Activated CD4-positive, alpha-beta T cell treated with anti-CD3 and anti-CD28 coated beads, Interleukin-2, amount 50 U/mL, for 1 hour (primary cell): ENCODE measurements around the gene RUNX1.
"Not testable (repeated sequence)": the region's sequence is repeated elsewhere in the genome, so short reads cannot be mapped to it uniquely, and the experiment has no call there.

Experiments
- DNase-seq: peaks from one replicate; pipeline ENCODE4 v3.0.0-alpha.2; 2020

RUNX1 gene

DNA sequence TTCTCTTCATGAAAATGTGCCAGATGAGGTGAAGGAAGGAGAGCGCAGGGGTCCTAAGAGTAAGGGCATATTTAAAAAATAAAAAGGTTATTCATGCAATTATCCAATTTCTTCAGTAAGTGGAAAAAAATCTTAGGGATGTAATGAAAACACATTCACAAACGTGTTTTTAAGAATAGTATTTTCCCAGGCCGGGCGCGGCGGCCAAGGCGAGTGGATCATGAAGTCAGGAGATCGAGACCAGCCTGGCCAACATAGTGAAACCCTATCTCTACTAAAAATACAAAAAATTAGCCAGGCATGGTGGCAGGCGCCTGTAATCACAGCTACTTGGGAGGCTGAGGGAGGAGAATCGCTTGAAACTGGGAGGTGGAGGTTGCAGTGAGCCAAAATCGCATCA, 82.2 kb downstream of the RUNX1 start:
- not testable (repeated sequence) for DNase-seq

DNA sequence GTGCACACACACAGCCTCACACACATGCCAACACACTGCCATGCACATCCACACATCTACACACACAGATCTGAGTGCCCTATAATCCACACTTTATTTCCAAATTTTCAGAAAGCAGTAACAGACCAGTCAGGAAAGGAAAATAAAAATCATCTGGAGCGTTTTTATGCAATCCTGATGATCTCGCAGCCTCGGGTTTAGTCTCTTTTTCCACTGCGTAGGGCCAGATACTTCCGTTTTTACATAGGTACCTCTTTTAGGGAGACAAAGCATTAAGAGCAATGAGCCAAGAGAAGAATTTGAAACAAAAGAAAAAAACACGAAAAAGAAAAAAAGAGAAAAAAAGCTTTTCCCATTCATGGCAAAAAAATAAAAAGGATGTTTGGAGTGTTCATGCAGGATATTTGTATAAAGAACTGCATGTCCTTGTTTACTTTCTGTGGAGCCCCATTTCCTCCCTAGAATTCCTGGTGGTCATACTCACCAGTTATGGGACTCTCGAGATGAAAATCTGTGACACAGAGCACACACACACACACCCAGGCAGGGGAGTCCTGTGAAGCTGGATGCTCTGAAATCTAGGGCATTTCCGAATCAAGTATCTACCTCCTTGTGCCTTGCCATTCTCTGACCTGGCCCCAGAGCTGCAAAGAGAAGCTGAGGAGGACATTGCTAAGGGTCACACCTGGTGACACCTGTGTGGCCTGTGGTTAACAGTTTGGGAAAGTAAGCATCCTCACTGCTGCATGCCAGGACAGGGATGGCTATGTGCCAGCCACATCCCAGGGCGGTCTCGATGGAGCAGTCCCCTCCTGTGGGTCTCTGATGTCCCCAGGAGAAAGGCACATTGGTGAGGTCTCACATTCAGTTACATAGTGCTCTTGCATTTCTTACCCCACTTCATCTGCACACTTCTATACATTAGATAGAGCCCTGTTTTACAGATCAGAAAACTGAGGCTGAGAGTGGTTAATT, 83.6 kb downstream of the RUNX1 start:
- no peak for DNase-seq

DNA sequence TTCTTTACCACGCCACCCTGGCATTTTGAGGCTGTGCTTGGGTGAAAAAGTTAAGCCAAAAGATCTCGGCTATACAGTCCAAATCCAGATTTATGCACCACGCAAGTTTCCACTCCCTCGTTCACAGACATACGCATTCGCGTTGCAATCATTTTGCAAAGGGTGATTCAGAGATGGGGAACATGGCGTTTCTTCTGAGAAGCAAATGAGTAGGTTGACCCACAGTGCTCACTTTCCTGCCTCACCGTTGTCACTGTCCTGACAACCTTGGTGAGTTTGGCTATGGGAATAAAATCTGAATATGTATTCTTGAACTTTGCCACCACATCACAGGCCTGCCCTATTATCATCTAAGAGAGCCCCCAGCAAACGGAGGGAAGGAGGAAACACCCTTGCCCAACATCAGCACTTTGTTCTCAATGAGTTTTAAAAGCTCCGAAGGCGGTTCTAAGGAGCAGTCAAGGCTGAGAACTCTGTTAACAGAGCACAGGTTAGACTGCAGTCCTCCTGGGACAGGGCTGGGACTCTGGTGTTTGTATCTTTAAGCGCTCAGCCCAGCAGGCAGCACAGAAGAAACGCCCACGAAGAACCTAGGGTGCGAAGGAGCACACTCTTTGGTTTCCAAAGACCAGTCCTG, 86.4 kb downstream of the RUNX1 start:
- no peak for DNase-seq

DNA sequence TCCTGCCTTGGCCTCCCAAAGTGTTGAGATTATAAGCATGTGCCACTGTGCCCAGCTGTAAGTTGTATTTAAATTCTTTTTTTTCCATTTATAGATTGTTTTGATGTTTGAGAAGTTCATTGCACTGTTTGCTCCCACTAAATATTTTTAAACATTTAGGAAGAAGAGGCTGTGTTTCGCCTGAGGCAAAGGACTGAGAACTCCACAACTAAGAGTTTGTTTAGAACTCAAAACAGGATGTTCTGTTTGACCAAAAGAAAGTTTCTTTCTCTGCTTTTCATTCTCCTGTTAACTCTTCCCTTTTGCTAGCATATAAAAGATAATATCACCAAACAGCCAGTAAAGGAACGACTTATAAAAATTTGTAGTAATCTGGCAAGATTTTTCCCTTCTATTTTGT, 87.0 kb downstream of the RUNX1 start:
- DNase-seq: no peak

DNA sequence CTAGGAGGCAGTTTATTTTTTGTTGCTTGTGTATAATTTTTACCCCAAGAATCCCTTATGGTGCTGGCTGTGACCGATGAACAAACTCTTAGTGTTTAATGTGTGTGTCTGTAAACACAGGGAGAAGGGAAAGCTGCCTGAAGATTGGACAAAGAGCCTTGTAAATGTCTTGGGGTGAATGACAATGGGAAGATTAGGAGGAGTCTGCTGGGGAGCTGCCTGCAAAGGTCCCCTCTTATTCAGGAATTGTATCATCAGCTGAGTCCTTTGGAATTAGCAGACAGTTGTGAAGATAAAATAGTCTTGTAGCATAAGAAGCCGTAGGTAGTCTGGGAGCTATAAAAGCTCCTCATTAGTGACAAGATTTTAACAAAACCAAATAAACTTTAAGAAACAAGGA, 88.4 kb downstream of the RUNX1 start:
- no peak for DNase-seq

DNA sequence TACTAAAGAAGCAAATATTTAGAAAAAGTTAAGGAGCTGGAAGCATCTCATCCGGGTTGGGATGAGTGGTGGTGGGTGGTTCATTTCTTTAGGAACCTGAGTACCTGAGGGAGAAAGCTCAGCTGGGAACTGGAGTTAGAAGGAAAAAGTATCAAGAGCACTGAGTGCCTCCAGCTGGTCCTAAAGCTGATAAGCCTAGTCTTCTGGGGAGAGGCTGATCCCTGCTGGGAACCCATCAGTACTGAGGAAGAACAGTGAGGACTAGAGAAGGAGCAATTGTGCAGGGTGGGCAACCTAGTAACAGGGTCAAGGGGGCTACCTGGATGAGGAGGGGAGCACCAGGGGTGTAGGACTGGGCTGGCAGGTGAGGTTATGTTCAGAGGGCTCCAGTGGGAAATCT, 89.5 kb downstream of the RUNX1 start:
- no peak for DNase-seq

DNA sequence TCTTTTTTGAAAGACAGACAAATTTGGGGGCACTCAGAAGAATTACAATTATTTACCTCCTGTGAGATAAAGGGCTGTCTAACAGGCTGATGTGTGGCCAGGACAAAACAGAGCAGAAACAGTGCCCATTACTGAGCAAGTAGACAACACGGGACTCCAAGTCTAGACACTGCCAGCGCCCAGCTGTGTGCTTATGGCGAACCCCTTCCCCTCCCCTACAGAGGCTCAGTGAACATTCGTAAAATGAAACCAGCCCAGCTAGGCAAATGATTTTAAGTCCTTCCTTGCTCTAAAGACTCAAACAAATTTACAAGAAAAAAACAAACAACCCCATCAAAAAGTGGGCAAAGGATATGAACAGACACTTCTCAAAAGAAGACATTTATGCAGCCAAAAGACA, 91.1 kb downstream of the RUNX1 start:
- DNase-seq: no peak

DNA sequence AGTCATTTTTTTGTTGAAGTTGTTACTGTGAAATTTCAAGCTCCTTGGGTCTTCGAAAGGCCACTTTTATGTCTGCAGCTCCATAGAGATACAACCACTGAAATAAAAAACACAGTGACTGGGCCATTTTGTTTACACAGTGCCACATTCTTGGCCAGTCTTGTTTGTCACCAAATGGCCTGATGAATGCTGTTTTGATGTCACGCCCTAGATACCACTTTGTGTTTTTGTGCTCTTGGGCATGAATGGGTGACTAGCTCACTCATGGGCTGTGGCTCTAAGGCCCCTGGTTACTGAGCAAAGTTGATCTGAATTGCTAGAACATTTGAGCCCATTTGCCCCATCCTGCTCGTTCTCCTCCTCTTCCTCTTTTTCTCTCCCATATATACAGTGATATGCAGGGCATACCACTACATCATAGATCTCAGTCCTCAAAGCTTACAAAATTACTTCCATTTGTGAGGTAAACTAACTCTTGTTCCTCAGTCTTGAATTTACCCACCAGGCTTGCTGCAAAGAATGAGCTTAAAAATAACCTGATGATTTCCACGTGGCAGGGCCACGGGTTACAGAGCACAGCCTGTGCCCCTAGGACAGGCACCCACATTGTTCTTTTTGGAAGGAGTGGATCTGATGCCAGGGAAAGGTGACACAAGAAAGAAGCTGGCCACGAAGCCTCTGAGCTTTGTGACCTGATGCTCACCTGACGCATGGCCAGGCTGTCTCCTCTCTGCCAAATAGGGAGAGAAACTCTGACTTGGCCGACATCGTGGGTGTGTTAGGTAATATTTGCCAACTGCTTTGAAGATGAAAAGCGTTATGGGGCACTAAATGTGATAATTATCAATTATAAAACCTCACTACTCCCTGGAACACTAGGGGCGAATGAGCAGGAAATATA, 92.4 kb downstream of the RUNX1 start:
- DNase-seq: no peak

DNA sequence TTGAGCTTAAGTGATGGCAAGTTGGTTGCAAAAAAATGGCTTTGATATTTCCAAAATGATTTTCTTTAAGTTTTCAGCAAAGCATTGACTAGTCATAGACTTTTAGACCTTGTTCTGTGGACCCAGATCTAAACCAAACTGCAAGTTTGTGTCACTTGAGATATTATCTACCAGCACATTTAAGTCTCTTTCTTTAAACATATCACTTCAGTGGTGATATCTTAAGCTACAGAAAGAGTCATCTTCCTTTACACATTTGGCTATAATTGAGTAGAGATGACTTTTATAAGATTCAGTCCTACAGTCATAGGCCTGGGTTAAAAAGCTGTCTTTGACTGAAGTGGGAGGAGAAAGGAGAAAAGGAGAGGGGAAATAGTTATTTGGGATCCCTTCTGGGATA, 95.2 kb downstream of the RUNX1 start:
- DNase-seq: no peak

DNA sequence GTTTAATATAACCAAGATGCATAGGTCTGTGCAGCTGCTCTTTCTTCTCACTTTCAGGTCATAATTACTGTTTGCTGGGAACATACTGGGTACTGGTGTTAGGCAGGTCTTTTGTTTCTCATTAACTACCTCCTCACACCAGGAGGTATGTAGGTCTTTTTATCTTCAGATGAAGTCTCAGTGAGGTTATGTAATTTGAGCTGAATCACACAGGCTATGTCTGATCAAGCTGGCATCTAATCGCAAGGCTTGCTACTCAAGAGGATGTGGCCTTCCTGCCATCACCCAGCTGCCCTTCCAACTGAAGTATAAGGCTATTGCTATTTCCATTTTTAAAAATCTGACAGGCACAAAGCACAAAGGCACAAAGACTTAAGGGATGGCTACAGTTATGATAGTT, 96.4 kb downstream of the RUNX1 start:
- no peak for DNase-seq

DNA sequence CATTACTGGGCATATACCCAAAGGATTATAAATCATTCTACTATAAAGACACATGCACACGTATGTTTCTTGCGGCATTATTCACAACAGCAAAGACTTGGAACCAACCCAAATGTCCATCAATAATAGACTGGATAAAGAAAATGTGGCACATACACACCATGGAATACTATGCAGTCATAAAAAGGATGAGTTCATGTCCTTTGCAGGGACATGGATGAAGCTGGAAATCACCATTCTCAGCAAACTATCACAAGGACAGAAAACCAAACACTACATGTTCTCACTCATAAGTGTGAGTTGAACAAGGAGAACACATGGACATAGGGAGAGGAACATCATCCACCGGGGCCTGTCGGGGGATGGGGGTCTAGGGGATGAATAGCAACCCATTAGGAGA, 97.2 kb downstream of the RUNX1 start:
- not testable (repeated sequence) for DNase-seq

DNA sequence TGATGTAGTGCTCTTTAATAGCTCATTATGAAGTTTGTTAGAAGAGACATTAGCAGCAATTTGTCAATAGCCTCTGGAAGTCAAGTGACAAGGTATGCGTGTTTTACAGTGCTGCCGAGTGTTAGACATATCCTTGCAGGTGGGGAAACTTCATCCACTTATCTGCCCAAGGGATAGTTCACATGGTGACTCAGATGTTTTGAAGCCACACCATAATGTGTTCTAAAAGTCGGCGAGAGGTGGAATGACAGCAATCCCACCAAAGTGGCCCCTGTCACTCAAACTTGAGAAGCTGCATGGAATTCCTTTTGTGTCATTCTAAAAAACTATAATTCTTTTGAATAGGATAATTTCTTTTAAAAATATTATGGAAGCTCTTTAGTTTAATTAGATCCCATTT, 98.1 kb downstream of the RUNX1 start:
- no peak for DNase-seq

DNA sequence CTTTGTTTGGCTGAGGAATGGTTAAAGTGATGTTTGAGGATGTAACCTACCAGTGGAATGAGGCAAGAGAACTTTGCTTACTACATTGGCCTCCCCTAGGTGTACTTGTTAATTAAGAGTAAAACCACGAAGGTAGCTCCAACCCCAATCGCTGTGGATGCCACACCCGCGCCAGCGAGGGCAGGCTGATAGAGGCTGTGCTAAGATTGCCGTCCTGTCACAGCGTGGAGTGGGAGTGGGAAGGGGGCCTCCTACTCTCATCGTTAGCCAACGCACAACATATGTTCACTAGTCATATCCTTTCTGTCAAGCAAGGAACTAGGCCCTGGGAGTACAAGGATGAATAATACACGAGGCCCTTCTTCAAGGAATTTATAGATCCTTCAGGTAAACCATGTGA, 99.6 kb downstream of the RUNX1 start:
- no peak for DNase-seq

DNA sequence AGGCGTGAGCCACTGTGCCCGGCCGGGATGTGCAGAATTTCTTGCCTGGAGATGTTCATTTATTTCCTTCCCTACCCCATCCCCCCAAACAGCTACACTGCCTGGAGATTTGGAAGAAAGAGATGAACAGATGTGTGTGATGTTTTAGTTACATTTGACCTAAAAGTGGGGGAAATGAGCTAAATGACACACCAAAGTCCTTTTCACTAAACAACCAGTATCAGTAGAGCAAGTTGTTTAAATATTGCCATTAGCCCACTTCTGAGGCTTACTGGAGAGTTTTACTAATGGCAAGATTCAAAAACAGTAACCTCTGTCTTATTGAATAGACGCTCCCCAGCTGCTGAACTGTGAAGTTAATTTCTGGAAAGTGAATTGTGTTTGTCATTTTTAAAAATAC, 100.1 kb downstream of the RUNX1 start:
- DNase-seq: no peak

DNA sequence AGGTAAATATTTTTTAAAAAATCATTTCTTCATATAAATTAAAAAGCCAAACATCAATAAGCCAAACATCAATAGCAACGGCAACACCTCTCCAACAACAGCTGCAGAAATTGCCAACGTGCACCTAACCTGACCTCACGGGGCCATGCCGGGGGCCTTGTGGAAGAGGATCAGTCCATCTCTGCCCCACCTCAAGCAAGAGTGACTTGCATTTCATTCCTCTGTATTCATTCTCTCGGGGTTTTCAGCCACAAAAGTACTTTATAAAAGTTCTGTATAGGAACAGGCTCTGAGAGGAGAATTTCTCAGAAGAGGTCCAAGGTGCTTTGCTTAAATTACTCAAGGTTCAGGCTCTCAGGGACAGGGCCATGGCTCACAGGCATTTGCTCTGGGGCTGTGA, 100.9 kb downstream of the RUNX1 start:
- no peak for DNase-seq

DNA sequence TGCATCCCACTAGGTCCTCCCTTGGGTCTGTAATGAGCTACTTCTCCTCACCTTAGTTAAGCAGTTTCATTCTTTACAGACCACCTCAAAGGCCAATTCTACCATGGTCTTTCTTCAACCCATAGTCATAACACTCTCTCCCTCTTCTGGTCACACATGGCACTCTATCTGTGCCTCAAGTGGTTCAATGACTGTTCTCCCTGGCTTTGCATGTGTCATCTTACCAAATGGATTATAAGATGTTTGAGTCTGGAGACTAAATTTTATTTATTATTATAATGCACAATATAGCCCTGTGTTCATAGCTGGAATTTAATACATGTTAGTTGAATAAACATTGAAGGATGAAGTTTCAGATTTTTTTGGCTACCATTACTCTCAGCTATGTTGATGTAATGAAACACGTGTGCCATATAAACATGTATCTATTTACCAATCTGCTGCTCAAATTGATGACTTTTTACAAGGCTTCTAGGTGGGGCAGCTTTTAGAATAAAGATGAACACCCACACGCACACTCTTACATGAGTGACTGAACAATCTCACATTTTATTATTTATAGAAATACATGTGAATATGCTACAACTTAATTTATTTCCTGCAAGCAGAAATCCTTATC, 102.1 kb downstream of the RUNX1 start:
- DNase-seq: no peak

DNA sequence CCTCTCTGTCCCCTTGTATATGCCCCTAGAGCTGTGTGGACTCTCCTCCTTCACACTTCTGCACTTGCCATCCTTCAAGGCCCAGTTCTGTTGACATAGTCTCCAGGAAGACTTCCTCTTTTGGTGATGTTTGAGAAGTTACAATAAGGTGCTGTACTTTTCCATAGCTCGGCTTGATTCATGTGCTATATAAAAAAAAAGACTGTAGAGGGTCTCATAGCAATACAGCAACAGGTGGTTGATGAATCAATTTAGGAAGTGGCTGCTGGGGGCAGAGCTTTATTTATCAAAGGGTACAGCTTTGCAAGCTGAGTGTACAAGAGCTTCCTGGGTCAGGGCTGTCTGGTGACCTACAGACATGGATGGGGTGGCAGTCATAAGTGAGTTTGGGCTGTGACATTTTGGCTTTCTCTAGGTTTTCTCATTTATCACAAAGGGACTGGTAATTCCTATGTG, 102.7 kb downstream of the RUNX1 start:
- DNase-seq: no peak

DNA sequence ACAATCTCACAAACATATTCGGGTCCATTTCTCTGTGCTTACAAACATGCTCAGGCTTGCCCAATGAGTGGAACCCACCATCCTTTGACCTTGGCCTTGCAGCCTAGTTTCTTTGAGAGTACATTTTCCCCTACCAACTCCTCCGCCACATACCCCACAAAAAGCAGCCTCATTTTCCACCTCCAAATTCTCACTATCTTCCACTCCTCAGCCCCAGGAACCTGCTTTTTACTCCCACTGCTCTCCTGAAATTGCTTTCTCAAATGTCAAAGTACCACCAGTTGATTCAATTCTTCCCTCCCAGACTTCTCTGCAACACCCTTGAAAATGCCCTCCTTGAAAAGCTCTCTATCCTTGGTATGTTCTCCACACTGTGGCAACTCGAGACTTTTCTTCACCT, 103.8 kb downstream of the RUNX1 start:
- DNase-seq: no peak

DNA sequence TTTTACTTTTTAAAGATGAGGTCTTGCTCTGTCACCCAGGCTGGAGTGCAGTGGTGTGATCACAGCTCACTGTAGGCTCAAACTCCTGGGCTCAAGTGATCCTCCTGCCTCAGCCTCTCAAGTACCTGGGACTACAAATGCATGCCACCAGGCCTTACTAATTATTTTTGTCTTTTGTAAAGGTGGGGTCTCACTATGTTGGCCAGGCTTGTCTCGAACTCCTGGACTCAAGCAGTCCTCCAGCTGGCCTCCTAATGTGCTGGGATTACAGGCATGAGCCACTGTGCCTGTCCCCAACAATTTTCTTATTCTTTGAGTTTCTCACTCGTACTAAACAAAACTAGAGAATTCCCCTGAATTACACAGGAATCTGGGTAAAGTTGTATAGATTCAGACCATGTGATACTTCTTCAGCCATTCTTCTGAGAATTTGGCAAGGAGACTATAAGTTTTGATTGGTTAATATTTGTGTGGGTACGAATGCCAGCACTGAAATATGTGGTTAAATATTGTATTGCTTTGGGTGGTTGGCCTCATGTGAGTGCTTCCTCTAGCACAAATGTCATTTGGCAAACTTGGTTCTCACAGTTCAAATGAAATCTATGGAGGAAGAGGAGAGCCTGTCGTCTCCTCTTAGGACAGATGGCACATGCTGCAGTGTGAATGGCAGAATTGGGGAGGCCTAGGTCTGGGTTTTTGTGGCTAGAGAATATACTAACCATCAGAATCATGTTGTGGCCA, 104.9 kb downstream of the RUNX1 start:
- DNase-seq: no peak

DNA sequence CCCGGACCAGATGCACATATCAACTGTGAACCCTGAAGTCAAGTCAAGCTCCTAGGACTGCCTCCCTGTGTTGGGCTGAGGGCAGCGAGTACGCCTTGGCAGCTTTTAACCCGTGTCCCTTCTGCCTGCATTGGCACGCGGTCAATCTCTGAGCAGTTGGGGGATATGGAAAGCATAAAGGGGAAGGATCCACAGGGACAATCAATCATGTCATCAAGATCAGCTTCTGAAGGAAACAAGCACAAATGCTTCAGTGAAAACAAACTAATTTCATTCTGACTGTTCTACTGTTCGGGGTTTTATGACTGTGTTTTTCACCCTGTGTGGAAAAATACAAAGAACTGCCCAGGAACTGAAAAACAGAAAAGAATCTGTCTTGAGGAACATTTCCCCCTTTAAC, 106.2 kb downstream of the RUNX1 start:
- no peak for DNase-seq

DNA sequence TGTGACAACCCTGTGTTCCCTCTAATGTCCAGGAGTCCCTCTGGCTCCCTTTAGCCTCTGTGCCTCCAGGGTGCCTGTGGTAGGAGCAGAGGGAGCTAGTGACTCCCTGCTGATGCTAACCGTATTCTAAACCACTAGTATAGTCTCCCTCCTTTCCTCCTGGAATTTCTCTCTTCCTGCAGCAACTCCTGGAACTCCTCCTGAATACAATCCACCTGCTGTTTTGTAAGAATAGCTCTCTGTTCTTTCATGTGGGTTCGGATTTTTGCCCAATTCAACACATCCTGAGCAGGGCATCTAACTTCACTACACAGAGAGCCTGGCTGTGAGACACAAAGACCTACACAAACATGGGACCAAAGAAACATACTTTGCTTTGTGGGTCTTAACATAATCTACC, 107.9 kb downstream of the RUNX1 start:
- DNase-seq: no peak

DNA sequence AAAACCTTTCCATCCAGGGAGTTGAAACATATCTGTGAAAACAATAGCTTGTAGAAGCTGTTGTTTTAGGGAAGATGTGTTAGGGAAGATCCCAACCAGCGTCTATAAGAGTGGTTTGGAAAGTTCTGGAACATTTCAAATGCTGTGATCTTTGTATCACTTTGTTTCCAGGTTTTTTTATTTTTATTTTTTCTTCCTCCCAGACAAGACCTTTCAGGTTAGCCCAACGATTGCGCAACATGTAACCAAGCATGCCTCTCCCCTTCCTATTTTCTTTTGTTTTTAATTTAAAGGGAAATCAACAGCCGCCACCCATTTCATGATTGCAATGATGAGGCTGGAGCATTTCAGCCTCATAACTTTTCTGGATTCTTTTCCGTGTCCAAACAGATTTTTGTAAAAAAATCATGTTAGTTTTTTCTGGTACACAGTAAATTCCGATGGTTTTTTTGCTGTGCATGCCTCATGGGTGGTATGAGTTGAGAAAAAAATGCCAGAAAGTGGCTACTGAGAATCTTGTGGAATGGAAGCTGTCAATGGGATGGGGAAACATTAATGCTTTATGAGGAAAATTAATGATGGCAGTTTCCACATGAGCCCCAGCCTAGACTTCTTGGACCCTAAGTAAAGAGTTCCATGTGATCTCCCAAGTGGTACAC, 109.3 kb downstream of the RUNX1 start:
- no peak for DNase-seq
